HEK293T (cell line): ENCODE measurements around the gene KPNA3.

Experiments used
- BHLHE40 ChIP-seq: fragments of 450-650 bp; IDR thresholded peaks from 2 replicates; pipeline ENCODE4 v1.6.1; 2016; ENCODE audit warnings: mild to moderate bottlenecking, moderate library complexity, borderline replicate concordance
- CTBP1 ChIP-seq: fragments of 450-650 bp; IDR thresholded peaks from 2 replicates; pipeline ENCODE4 v1.6.1; 2016; ENCODE audit warnings: borderline replicate concordance
- ELF4 ChIP-seq: fragments of 450-650 bp; IDR thresholded peaks from 2 replicates; pipeline ENCODE4 v1.6.1; 2017; ENCODE audit warnings: antibody characterized with exemption
- FOXK2 ChIP-seq: fragments of 450-650 bp; IDR thresholded peaks from 2 replicates; pipeline ENCODE4 v1.6.1; 2016; ENCODE audit warnings: mild to moderate bottlenecking
- LEF1 ChIP-seq: fragments of 450-650 bp; IDR thresholded peaks from 2 replicates; pipeline ENCODE4 v1.6.1; 2017; ENCODE audit warnings: mild to moderate bottlenecking, borderline replicate concordance
- SP1 ChIP-seq: fragments of 450-650 bp; IDR thresholded peaks from 2 replicates; pipeline ENCODE4 v1.6.1; 2017
- SUZ12 ChIP-seq: fragments of 450-650 bp; IDR thresholded peaks from 2 replicates; pipeline ENCODE4 v1.6.1; 2016; ENCODE audit warnings: mild to moderate bottlenecking
- ZNF384 ChIP-seq: fragments of 450-650 bp; IDR thresholded peaks from 2 replicates; pipeline ENCODE4 v1.6.1; 2016

- TF ChIP-seq ELF4 (no peak), CTBP1 (no peak), SUZ12 (no peak), BHLHE40 (no peak), SP1 (no peak), ZNF384 (no peak), LEF1 (no peak), FOXK2 (no peak)
Measured at GRCh38 chr13:49779721-49780120, 12.8 kb downstream of the KPNA3 start.
